GM12874 (cell line): ENCODE results near the gene CHD9NB.

Experiments used
- CTCF ChIP-seq: IDR thresholded peaks from 2 replicates; pipeline ENCODE4 v1.5.1; 2011; ENCODE audit warnings: low read depth, mild to moderate bottlenecking, control low read depth, low read length, moderate library complexity; ENCODE audit not compliant: insufficient read depth

The CHD9NB gene

GRCh38 chr16:53094013-53094630, 41.4 kb upstream of the CHD9NB start:
- TF ChIP-seq CTCF: no peak

GRCh38 chr16:53093162-53093744, 40.6 kb upstream of the CHD9NB start:
- no peak for TF ChIP-seq CTCF

GRCh38 chr16:53092284-53092683, 39.6 kb upstream of the CHD9NB start:
- no peak for TF ChIP-seq CTCF

- no peak for TF ChIP-seq CTCF
Observed at GRCh38 chr16:53091466-53092211, 38.9 kb upstream of the CHD9NB start.

GRCh38 chr16:53090591-53091411, 38.1 kb upstream of the CHD9NB start:
- TF ChIP-seq CTCF: no peak

- TF ChIP-seq CTCF: no peak
Observed at GRCh38 chr16:53090286-53090590, 37.5 kb upstream of the CHD9NB start.
